Esophagus (tissue), 2 donors: Measurements from ENCODE around the gene SLC28A2. TPM values are rescaled to one million over a fixed set of nuclear protein-coding genes. Genes with fewer than 3 reads are reported as not detected.
A peak's percentile ranks its signal among the peaks of the same experiment; 100 is the strongest.
"Not testable (repeated sequence)": the region's sequence is repeated elsewhere in the genome, so short reads cannot be mapped to it uniquely, and the experiment has no call there.

ENCODE experiments used
- H3K27ac ChIP-seq, 2 donors: one replicate each; pipeline ENCODE4 v1.5.1; 2013; ENCODE audit warnings: low read depth in 2 of 2, mild to moderate bottlenecking in 2 of 2, inconsistent platforms in 1 of 2, low read length in 1 of 2, moderate library complexity in 1 of 2
- H3K27me3 ChIP-seq, 2 donors: one replicate each; pipeline ENCODE4 v1.6.1; 2013; ENCODE audit warnings: low read length in 2 of 2, control low read depth in 1 of 2, mild to moderate bottlenecking in 1 of 2; ENCODE audit not compliant: insufficient read depth in 2 of 2, control insufficient read depth in 1 of 2
- H3K36me3 ChIP-seq, 2 donors: one replicate each; pipeline ENCODE4 v1.6.1; 2013; ENCODE audit warnings: low read length in 1 of 2; ENCODE audit not compliant: control insufficient read depth in 2 of 2, insufficient read depth in 2 of 2
- H3K4me1 ChIP-seq, 2 donors: one replicate each; pipeline ENCODE4 v1.6.1; 2013; ENCODE audit warnings: low read length in 1 of 2; ENCODE audit not compliant: control insufficient read depth in 2 of 2, insufficient read depth in 2 of 2
- H3K4me3 ChIP-seq, 2 donors: one replicate each; pipeline ENCODE4 v1.5.1; 2013; ENCODE audit warnings: low read length in 2 of 2, mild to moderate bottlenecking in 2 of 2, low read depth in 1 of 2, moderate library complexity in 1 of 2
- H3K9me3 ChIP-seq, 2 donors: one replicate each; pipeline ENCODE4 v1.6.1; 2013; ENCODE audit warnings: mild to moderate bottlenecking in 2 of 2, low read depth in 1 of 2, low read length in 1 of 2, moderate library complexity in 1 of 2; ENCODE audit not compliant: control insufficient read depth in 2 of 2, insufficient read depth in 1 of 2
- WGBS, 2 donors: extraction: QIAGEN DNeasy Blood & Tissue Kit; methylation state at CpG; one replicate each; pipeline ENCODE4 v1.1.7; 2013; 5-methylcytosine and 5-hydroxymethylcytosine counted together
- polyA plus RNA-seq, 2 donors: library from polyadenylated mRNA; stranded (reverse); fragments of 200-250 nt; gene quantifications; one replicate each; pipeline ENCODE4 v1.2.3, GENCODE V29; 2013
- donor health status: healthy with polysubstance abuse.
- donor health status: Bipolar disorder and iron deficiency.

SLC28A2 gene
- polyA plus RNA-seq, 2 donors = not detected

GRCh38 chr15:45254824-45255223, 2.8 kb downstream of the SLC28A2 start:
- H3K9me3 ChIP-seq, H3K27ac ChIP-seq, H3K27me3 ChIP-seq, H3K4me1 ChIP-seq, H3K4me3 ChIP-seq, H3K36me3 ChIP-seq: not testable (repeated sequence)
- WGBS, 2 donors = 50 to 60% methylated on average over 6 of the region's 6 CpGs

- Histone ChIP-seq H3K4me3 (no peak overlapping the region), H3K9me3 (peaks cover 0 to 2% of the 10 kb centered on the region in 2 donors), H3K27ac (no peak overlapping the region), H3K4me1 (no peaks in the 10 kb centered on the region), H3K27me3 (no peaks in the 10 kb centered on the region), H3K36me3 (no peaks in the 10 kb centered on the region)
- 73 to 80% methylated on average over 2 of the region's 2 CpGs for WGBS, 2 donors
These were observed 7.8 kb downstream of the SLC28A2 start for GRCh38 chr15:45259796-45260195.

- Histone ChIP-seq H3K27me3 (no peaks in the 10 kb centered on the region), H3K4me1 (no peaks in the 10 kb centered on the region), H3K9me3 (peaks cover 0 to 2% of the 10 kb centered on the region in 2 donors), H3K4me3 (no peak overlapping the region), H3K36me3 (no peaks in the 10 kb centered on the region), H3K27ac (no peak overlapping the region)
- WGBS, 2 donors = 69 to 70% methylated on average over 4 of the region's 4 CpGs
These were observed 10.9 kb downstream of the SLC28A2 start for GRCh38 chr15:45262906-45263461.

- Histone ChIP-seq H3K27ac (no peak overlapping the region), H3K4me1 (no peaks in the 10 kb centered on the region), H3K9me3 (peaks cover 0 to 2% of the 10 kb centered on the region in 2 donors), H3K4me3 (no peak overlapping the region), H3K27me3 (no peaks in the 10 kb centered on the region), H3K36me3 (no peaks in the 10 kb centered on the region)
- WGBS, 2 donors = 84 to 97% methylated on average over 2 of the region's 2 CpGs
These were observed 11.8 kb downstream of the SLC28A2 start for GRCh38 chr15:45263854-45264253.

GRCh38 chr15:45265506-45265905, 13.5 kb downstream of the SLC28A2 start:
- H3K27ac ChIP-seq = no peak overlapping the region
- H3K4me1 ChIP-seq = no peaks in the 10 kb centered on the region
- H3K36me3 ChIP-seq = no peaks in the 10 kb centered on the region
- H3K27me3 ChIP-seq = no peaks in the 10 kb centered on the region
- no peak overlapping the region for H3K4me3 ChIP-seq
- H3K9me3 ChIP-seq = peaks cover 0 to 2% of the 10 kb centered on the region in 2 donors
- WGBS, 2 donors = 78% methylated on average over 3 of the region's 3 CpGs

- H3K27me3 ChIP-seq = no peaks in the 10 kb centered on the region
- H3K9me3 ChIP-seq = peaks cover 0 to 2% of the 10 kb centered on the region in 2 donors
- H3K27ac ChIP-seq = no peak overlapping the region
- H3K4me3 ChIP-seq = no peak overlapping the region
- H3K36me3 ChIP-seq = no peaks in the 10 kb centered on the region
- WGBS, 2 donors = 67 to 74% methylated on average over 2 of the region's 2 CpGs
- no peaks in the 10 kb centered on the region for H3K4me1 ChIP-seq
These were observed 16.1 kb downstream of the SLC28A2 start for GRCh38 chr15:45268135-45268534.

- Histone ChIP-seq H3K4me1 (no peaks in the 10 kb centered on the region), H3K36me3 (no peaks in the 10 kb centered on the region), H3K9me3 (no peaks in the 10 kb centered on the region), H3K4me3 (no peak overlapping the region), H3K27ac (no peak overlapping the region), H3K27me3 (no peaks in the 10 kb centered on the region)
- 72 to 73% methylated on average over 5 of the region's 5 CpGs for WGBS, 2 donors
These were observed 22.8 kb downstream of the SLC28A2 start for GRCh38 chr15:45274636-45275380.

GRCh38 chr15:45276831-45277230, 24.8 kb downstream of the SLC28A2 start:
- no peaks in the 10 kb centered on the region for H3K9me3 ChIP-seq
- no peak overlapping the region for H3K27ac ChIP-seq
- no peaks in the 10 kb centered on the region for H3K36me3 ChIP-seq
- H3K4me1 ChIP-seq = no peaks in the 10 kb centered on the region
- H3K27me3 ChIP-seq = no peaks in the 10 kb centered on the region
- 2 to 5% methylated on average over 2 of the region's 2 CpGs for WGBS, 2 donors
- H3K4me3 ChIP-seq = no peak overlapping the region

GRCh38 chr15:45279024-45279698, 27.1 kb downstream of the SLC28A2 start:
- no peaks in the 10 kb centered on the region for H3K9me3 ChIP-seq
- peak overlapping the region; percentile 90 to 95 for H3K27ac ChIP-seq
- H3K4me1 ChIP-seq = no peaks in the 10 kb centered on the region
- no peaks in the 10 kb centered on the region for H3K27me3 ChIP-seq
- H3K36me3 ChIP-seq = no peaks in the 10 kb centered on the region
- H3K4me3 ChIP-seq = peak overlapping the region; percentile 62 to 67
- WGBS, 2 donors = 0 to 4% methylated on average over 33 of the region's 33 CpGs
